T-helper 2 cell treated with Interferon-gamma antibody and Interleukin-4, amounts not matched to agents 5 μg/mL and 100 μg/mL, for 36 hours (primary cell): ENCODE data around the gene NIPBL.
"Not testable (repeated sequence)": the region's sequence is repeated elsewhere in the genome, so short reads cannot be mapped to it uniquely, and the experiment has no call there.

Source experiments
- DNase-seq: peaks from one replicate; pipeline ENCODE4 v3.0.0; 2021; ENCODE audit warnings: low spot score
- H3K27ac Mint-ChIP-seq: one replicate; pipeline ENCODE4 v1.8.0; 2021; ENCODE audit warnings: mild to moderate bottlenecking, mixed read lengths
- H3K27me3 Mint-ChIP-seq: one replicate; pipeline ENCODE4 v1.8.0; 2021; ENCODE audit warnings: low read depth, mixed read lengths
- H3K36me3 Mint-ChIP-seq: one replicate; pipeline ENCODE4 v1.8.0; 2021; ENCODE audit warnings: low read depth, mixed read lengths
- H3K4me1 Mint-ChIP-seq: one replicate; pipeline ENCODE4 v1.8.0; 2021; ENCODE audit warnings: low read depth, mixed read lengths
- H3K4me3 Mint-ChIP-seq: one replicate; pipeline ENCODE4 v1.8.0; 2022; ENCODE audit warnings: mild to moderate bottlenecking, moderate library complexity, mixed read lengths
- H3K9me3 Mint-ChIP-seq: one replicate; pipeline ENCODE4 v1.8.0; 2021; ENCODE audit warnings: mixed read lengths

The NIPBL gene

GRCh38 chr5:36958612-36959011 lies 82.0 kb downstream of the NIPBL start:
- Mint-ChIP-seq H3K4me3 (no peak overlapping the region), H3K9me3 (no peaks in the 10 kb centered on the region), H3K27ac (no peak overlapping the region), H3K4me1 (no peaks in the 10 kb centered on the region), H3K27me3 (no peaks in the 10 kb centered on the region), H3K36me3 (peaks cover 25% of the 10 kb centered on the region)
- no peak for DNase-seq

- no peak for DNase-seq
- Mint-ChIP-seq H3K9me3 (no peaks in the 10 kb centered on the region), H3K27ac (no peak overlapping the region), H3K4me1 (no peaks in the 10 kb centered on the region), H3K36me3 (peaks cover 27% of the 10 kb centered on the region), H3K27me3 (no peaks in the 10 kb centered on the region), H3K4me3 (no peak overlapping the region)
These were observed 88.6 kb downstream of the NIPBL start for GRCh38 chr5:36965179-36965578.

DNA sequence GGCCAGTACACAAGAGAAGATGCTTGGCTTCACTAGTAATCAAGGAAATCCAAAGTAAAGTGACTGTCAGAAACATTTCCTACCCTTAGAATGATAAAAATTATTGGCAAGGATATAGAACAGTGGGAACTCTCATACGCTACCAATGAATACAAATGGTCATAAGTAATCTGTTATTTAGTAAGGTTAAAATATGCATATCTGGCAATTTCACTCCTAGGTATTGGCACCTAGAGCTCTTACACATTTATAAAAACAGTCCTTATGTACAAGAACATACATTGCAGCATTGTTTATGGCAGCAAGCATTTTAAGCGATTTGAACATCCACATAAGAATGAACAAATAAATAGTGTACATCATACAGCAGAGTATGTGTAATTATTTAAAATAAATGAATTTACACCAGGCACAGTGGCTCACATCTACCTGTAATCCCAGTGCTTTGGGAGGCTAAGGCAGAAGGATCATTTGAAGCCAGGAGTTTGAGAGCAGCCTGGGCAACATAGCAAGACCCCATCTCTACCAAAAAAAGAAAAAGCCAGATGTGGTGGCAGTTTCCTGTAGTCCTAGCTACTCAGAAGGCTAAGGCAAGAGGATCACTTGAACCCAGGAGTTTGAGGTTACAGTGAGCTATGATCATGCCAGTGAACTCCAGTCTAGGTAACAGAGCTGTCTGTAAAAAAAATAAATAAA lies 93.3 kb downstream of the NIPBL start:
- H3K36me3 Mint-ChIP-seq: peaks cover 29% of the 10 kb centered on the region
- no peak overlapping the region for H3K4me3 Mint-ChIP-seq
- H3K4me1 Mint-ChIP-seq: no peaks in the 10 kb centered on the region
- no peaks in the 10 kb centered on the region for H3K9me3 Mint-ChIP-seq
- no peak for DNase-seq
- no peaks in the 10 kb centered on the region for H3K27me3 Mint-ChIP-seq
- H3K27ac Mint-ChIP-seq: no peak overlapping the region

- H3K36me3 Mint-ChIP-seq: peaks cover 48% of the 10 kb centered on the region
- no peak for DNase-seq
- H3K27me3 Mint-ChIP-seq: no peaks in the 10 kb centered on the region
- peaks cover 10% of the 10 kb centered on the region for H3K4me1 Mint-ChIP-seq
- no peak overlapping the region for H3K4me3 Mint-ChIP-seq
- no peak overlapping the region for H3K27ac Mint-ChIP-seq
- H3K9me3 Mint-ChIP-seq: peaks cover 26% of the 10 kb centered on the region
These were observed 101.6 kb downstream of the NIPBL start for GRCh38 chr5:36978196-36978595.

DNA sequence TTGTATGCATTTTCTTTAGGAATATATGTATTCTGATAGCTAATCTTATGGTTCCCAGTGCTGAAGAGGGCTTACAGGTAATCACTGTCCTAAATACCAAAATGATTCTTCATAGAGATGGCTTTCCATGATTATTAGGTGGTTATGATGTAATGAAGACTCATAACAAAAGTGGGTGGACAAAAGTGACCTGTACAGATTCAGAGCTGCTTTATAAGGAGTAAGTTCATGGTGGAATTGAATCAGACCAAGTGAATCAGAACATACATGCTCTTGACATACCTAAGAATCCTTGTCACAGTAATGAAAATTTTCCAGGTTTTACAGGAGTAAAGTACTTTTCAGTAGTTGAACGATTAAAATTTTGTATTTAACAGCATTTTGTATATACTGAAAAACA lies 105.6 kb downstream of the NIPBL start:
- H3K36me3 Mint-ChIP-seq: peaks cover 45% of the 10 kb centered on the region

GRCh38 chr5:36985387-36985786 lies 108.8 kb downstream of the NIPBL start:
- DNase-seq: no peak
- Mint-ChIP-seq H3K36me3 (peaks cover 19% of the 10 kb centered on the region), H3K4me1 (no peaks in the 10 kb centered on the region), H3K27ac (no peak overlapping the region), H3K27me3 (no peaks in the 10 kb centered on the region), H3K9me3 (no peaks in the 10 kb centered on the region), H3K4me3 (no peak overlapping the region)

More for the DNA sequence above, 105.6 kb downstream of the NIPBL start:
- no peak for DNase-seq
- H3K27ac Mint-ChIP-seq: no peak overlapping the region
- no peak overlapping the region for H3K4me3 Mint-ChIP-seq
- H3K4me1 Mint-ChIP-seq: peaks cover 9% of the 10 kb centered on the region
- no peaks in the 10 kb centered on the region for H3K27me3 Mint-ChIP-seq
- H3K9me3 Mint-ChIP-seq: peaks cover 26% of the 10 kb centered on the region

DNA sequence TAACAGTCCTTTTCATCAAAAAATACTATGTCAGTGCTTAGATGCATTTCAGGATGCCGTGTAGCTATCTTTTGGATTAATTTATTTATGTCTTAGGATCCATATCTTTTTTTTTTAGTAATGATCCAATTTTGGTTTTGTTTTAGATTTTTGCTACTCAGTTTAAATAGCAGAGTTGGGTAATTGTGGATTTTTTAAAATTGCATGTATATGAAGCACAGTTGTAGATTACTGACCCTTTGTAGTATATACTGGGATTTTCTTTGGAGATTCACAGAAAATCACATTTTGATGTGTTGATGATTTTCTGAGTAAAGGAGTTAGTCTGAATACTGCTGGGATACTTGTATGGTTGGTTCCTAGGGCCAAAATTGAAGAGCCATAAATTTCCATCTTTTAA lies 111.8 kb downstream of the NIPBL start:
- Mint-ChIP-seq H3K27me3 (no peaks in the 10 kb centered on the region), H3K27ac (no peak overlapping the region), H3K4me1 (peaks cover 5% of the 10 kb centered on the region), H3K36me3 (peaks cover 19% of the 10 kb centered on the region), H3K4me3 (no peak overlapping the region), H3K9me3 (no peaks in the 10 kb centered on the region)
- no peak for DNase-seq

DNA sequence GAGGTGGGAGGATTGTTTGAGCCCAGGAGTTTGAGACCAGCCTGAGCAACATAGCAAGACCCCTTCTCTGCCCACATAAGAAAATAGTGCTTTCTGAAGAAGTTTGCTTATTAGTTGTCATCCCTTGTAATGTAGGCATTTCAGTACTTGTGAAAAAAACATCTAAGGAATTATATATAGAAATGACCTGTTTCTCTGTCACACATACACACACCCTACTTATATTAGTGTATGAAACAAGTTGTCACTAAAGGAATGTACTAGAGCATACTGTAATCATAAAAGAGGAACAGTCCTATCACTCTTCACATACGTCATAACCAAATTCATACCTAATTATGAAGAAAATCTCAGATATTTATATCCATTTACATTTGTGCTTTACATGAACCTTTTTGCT lies 122.0 kb downstream of the NIPBL start:
- Mint-ChIP-seq H3K27me3 (no peaks in the 10 kb centered on the region), H3K4me3 (no peak overlapping the region), H3K27ac (no peak overlapping the region), H3K9me3 (no peaks in the 10 kb centered on the region), H3K4me1 (peaks cover 1% of the 10 kb centered on the region), H3K36me3 (peaks cover 58% of the 10 kb centered on the region)
- no peak for DNase-seq

DNA sequence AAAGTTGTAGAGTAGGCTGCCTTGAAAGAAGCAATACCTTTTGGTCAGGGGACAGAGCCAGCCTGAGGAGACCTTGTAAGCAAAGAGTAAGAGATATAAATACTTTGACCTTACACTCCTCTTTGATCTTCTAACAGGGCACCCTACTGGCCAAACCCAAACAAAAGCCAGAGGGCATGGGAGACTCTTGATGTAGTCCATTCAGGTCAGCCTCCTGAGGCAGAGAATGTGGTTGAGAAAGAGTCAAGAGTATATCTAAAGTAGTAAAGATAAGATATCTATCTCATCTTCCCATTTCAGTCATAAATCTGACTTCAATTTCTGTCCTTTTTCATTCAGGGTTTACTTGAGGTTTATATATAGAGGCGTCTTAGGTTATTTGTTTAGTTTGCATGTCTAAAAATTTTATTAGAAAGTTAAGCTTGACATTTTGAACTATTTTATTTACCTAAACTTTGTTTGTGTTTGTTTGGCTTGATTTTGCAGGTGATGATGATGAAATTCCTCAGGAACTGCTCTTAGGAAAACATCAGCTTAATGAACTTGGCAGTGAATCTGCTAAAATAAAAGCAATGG lies 125.7 kb downstream of the NIPBL start:
- H3K9me3 Mint-ChIP-seq: no peaks in the 10 kb centered on the region
- H3K36me3 Mint-ChIP-seq: peaks cover 42% of the 10 kb centered on the region
- no peak overlapping the region for H3K27ac Mint-ChIP-seq
- H3K27me3 Mint-ChIP-seq: no peaks in the 10 kb centered on the region
- no peaks in the 10 kb centered on the region for H3K4me1 Mint-ChIP-seq
- H3K4me3 Mint-ChIP-seq: no peak overlapping the region
- no peak for DNase-seq

GRCh38 chr5:37005252-37005651 lies 128.7 kb downstream of the NIPBL start:
- no peak for DNase-seq
- H3K36me3 Mint-ChIP-seq: peaks cover 34% of the 10 kb centered on the region
- no peaks in the 10 kb centered on the region for H3K27me3 Mint-ChIP-seq
- no peaks in the 10 kb centered on the region for H3K4me1 Mint-ChIP-seq
- no peak overlapping the region for H3K27ac Mint-ChIP-seq
- no peak overlapping the region for H3K4me3 Mint-ChIP-seq
- no peaks in the 10 kb centered on the region for H3K9me3 Mint-ChIP-seq

- Mint-ChIP-seq H3K9me3 (no peaks in the 10 kb centered on the region), H3K27ac (no peak overlapping the region), H3K4me1 (no peaks in the 10 kb centered on the region), H3K27me3 (no peaks in the 10 kb centered on the region), H3K4me3 (no peak overlapping the region), H3K36me3 (peaks cover 31% of the 10 kb centered on the region)
- no peak for DNase-seq
These were observed 129.5 kb downstream of the NIPBL start for GRCh38 chr5:37005946-37006540.

DNA sequence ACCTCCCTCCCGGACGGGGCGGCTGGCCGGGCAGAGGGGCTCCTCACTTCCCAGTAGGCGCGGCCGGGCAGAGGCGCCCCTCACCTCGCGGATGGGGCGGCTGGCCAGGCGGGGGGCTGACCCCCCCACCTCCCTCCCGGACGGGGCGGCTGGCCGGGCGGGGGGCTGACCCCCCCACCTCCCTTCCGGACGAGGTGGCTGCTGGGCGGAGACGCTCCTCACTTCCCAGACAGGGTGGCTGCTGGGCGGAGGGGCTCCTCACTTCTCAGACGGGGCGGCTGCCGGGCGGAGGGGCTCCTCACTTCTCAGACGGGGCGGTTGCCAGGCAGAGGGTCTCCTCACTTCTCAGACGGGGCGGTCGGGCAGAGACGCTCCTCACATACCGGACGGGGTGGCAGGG lies 136.6 kb downstream of the NIPBL start:
- H3K27me3 Mint-ChIP-seq, DNase-seq, H3K9me3 Mint-ChIP-seq, H3K4me1 Mint-ChIP-seq, H3K27ac Mint-ChIP-seq, H3K4me3 Mint-ChIP-seq: not testable (repeated sequence)
- peaks cover 26% of the 10 kb centered on the region for H3K36me3 Mint-ChIP-seq

DNA sequence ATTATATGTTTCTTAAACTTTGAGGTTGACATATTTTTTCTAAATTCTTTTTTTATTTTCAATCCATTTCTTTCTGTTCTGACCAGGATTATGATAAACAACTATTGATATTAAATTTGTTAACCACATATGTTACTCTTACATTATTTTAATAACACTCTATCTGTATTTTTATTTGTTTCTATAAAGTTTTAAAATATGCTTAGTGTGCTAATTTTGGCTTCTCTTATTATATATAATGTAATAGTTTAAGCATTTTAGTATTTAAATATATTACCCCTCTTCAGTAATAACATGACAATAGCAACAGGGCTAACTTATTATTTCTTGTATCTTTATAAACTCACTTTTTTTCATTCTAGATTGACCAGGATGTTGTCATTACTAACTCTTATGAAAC lies 137.8 kb downstream of the NIPBL start:
- Mint-ChIP-seq H3K9me3 (no peaks in the 10 kb centered on the region), H3K27me3 (no peaks in the 10 kb centered on the region), H3K4me3 (no peak overlapping the region), H3K27ac (no peak overlapping the region), H3K36me3 (peaks cover 26% of the 10 kb centered on the region), H3K4me1 (no peaks in the 10 kb centered on the region)
- DNase-seq: no peak

DNA sequence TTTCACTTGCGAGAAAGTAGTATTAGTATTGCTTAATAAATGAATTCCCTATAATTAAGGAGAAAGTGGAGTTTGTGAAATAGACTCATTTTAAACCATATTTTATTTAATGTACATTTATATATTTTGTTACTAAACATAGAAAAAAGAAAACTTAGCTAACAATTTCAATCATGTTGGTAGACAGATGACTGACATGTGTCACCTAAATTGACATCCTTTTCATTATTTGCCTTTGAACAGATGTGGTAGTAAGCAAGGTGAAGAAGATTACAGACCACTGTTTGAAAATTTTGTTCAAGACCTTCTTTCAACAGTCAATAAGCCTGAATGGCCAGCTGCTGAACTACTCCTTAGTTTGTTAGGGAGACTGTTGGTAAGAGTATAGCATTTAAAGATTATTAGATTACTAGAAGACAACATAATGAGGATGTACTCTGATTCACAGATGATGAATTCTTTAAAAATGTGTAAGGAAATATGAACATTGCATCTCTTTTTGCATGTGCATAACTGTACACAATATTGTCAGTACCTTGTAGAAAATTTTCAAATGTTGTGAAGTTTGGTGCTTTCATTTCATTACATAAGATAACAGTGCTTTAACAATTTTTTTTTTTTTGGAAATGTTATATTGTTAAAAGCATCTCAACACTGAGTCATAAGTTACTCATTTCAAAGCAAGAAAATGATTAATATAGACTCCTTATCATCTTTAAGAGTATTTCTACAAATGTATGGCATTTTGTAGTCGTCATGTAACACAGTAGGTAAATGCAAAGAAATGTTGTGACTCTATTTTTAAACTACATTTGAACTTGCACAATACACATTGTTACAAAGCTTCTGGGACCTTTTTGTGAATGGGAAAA lies 139.5 kb downstream of the NIPBL start:
- Mint-ChIP-seq H3K27me3 (no peaks in the 10 kb centered on the region), H3K4me1 (no peaks in the 10 kb centered on the region), H3K4me3 (no peak overlapping the region), H3K9me3 (no peaks in the 10 kb centered on the region), H3K36me3 (peaks cover 29% of the 10 kb centered on the region), H3K27ac (no peak overlapping the region)
- DNase-seq: no peak
